Fibroblast of pulmonary artery (primary cell): ENCODE measurements around the gene GAK.

ENCODE experiments used
- DNase-seq: peaks from one replicate; pipeline ENCODE4 v3.0.0-alpha.2; 2010; ENCODE audit warnings: low read depth
- H3K4me3 ChIP-seq: replicated peaks from 2 replicates; pipeline ENCODE4 v1.5.1; 2011; ENCODE audit warnings: low read depth, mild to moderate bottlenecking, control low read depth, low read length, moderate library complexity
- TF ChIP-seq, protein P1 (sequence below): IDR thresholded peaks from 2 replicates; pipeline ENCODE4 v1.5.1; 2011; ENCODE audit warnings: mild to moderate bottlenecking, control low read depth, low read length, inconsistent platforms; ENCODE audit errors: missing control alignments

Gene GAK

DNA sequence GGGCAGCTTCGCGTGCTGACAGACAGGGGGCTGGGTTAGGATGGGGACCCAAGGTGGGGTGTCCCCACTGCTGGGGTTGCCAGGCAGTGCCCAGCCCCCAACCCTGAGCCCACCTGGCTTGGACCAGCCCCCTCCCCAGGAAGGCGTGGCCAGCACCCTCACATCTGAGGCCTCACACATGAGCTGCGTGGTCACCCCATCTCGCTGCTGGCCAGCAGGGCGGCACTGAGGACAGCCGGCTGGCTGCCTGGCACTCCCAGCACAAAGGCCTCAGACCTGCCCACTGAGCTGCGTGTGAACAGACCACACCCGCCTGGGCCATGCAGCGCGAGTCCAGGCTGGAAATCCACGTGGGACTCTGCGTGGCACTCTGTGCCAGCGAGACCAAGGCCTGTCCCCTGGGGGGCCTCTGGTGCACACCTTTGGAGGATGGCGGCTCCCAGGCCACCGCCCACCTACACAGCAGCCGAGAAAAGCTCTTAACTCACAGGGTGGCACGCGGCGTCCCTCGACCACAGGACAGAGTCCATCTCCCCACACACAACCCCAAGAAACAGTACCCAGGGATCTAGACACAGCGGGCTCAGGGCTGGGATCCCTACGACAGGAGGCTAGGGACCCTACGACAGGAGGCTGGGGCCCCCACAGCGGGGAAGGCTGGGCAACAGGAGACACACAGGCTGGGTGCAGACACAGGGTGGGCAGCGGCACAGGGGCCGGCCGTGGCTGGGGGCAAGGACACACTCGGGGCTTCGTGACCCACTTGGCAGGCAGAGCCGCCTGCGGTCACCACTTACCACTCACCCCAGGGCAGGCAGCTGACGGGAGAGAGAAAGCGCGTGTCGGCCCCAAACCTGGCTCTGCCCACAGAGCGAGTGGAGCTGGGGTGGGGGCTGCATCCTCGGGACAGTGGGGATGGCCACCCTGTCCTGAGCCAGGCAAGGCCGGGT, 31.4 kb upstream of the GAK start:
- TF ChIP-seq, protein P1, sequence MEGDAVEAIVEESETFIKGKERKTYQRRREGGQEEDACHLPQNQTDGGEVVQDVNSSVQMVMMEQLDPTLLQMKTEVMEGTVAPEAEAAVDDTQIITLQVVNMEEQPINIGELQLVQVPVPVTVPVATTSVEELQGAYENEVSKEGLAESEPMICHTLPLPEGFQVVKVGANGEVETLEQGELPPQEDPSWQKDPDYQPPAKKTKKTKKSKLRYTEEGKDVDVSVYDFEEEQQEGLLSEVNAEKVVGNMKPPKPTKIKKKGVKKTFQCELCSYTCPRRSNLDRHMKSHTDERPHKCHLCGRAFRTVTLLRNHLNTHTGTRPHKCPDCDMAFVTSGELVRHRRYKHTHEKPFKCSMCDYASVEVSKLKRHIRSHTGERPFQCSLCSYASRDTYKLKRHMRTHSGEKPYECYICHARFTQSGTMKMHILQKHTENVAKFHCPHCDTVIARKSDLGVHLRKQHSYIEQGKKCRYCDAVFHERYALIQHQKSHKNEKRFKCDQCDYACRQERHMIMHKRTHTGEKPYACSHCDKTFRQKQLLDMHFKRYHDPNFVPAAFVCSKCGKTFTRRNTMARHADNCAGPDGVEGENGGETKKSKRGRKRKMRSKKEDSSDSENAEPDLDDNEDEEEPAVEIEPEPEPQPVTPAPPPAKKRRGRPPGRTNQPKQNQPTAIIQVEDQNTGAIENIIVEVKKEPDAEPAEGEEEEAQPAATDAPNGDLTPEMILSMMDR = no peak

DNA sequence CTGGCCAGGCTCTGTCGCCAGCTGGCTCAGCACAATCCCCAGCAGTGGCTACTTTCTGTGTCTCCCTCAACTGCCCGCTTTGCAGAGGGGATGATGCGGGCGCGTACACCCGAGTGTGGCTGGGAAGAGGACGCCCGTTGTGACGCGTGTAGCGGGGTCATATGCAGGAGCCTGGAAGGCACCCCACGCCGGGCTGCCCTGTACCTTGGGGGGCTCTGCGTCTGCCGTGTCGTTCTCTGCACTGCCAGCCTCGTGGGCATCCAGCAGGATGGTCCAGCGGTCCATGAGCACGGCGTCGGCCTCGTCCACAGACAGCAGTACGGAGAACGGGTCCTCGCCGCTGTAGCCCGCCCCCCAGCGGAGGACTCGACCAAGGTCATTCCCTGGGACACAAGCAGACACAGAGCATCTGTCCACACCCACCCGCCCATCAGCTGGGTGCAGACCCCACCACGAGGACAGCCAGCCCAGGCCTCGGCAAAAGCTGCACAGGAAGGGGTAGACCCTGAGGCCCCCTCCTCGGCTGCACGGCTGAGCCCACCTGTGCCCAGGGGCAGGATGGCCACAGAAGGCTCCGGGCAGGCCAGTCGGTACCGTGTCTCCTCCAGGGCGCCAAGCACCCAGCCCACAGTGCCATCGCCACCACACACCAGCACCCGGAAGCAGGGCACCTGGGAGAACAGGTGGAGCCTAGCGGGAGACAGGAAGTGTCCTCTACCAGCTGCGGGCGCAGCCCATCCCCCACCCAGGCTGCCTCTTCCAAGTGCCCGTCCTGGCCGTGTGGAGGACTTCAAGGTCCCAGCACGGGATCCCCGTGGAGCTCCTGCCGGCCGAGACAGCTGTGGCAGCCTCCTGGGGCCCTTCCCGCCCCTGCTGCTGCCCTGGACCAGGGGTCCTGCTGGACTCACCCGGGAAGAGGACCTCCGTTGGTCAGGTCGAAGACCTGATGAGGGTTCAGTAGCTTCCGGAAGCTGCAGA, 30.4 kb upstream of the GAK start:
- no peak overlapping the region for H3K4me3 ChIP-seq
- DNase-seq = no peak
- TF ChIP-seq, protein P1 = no peak

More for the DNA sequence above, 31.4 kb upstream of the GAK start:
- DNase-seq = no peak
- H3K4me3 ChIP-seq = no peak overlapping the region

DNA sequence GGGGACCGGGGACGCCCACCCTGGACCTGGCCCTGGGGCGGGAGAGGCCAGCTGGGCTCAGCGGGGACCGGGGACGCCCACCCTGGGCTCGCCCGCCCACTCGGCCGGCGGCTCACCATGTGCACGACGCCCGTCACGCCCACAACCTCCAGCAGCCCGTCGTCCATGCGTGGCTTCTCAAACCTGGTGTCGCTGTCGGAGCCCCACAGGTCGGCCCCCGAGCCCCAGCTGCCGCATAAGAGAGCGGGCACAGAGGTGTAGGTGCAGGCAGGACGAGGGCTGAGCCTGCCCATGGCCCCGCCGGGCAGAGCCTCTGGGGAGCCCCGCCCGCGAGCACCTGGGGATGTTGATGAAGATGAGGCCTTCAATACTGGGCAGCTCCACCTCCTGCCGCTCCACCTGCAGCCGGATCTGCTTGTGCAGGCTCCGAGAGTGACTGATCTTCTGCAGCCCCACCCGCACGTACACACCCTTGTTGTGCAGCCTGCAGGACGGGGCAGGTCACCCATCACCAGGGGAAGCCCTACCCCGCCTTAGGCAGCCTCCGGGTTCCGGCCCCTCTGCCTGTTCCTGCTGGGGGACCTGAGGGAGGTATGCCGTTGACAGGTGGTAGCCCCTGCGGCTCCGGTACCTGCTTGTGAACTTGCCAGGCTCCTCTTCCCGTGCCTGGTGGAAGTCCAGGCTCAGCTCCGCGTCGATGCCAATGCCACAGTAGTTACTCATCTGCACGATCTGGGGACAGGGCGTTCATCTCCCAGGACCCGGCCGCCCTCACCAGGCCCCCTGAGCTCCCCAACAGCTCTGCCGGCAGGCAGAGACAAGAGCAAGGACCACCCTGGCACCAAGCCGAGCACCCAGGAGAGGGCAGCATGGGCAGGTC, 29.5 kb upstream of the GAK start:
- no peak overlapping the region for H3K4me3 ChIP-seq
- no peak for DNase-seq
- TF ChIP-seq, protein P1 = no peak

DNA sequence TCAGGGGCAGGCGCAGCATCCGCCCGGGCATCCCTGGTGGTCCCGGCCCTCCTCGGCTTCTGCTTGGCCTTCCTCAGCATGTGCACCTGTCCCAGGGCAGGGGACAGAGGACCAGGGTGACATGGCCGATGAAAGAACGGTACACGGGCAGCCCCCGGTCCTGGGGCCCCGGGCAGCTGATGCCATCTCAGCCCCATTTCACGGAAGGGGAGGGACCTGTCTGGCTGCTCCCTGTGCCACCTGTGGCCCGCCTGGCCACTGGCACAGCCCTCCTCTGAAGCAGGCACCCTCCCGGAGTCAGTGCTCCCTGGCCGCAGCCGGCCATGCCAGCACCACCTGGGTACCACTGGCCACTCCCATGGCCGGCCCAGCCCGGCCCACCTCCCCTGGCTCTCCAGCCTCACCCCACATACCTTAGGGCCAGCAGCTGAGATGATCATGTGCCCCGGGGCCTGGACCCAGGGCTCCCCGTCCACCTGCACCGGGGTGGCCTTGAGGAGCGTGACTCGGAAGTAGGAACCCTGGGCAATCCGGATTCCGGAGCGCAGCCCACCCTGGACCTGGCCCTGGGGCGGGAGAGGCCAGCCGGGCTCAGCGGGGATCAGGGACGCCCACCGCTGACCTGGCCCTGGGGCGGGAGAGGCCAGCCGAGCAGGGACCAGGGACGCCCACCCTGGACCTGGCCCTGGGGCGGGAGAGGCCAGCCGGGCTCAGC, 28.7 kb upstream of the GAK start:
- TF ChIP-seq, protein P1 = no peak
- H3K4me3 ChIP-seq = no peak overlapping the region
- DNase-seq = no peak

DNA sequence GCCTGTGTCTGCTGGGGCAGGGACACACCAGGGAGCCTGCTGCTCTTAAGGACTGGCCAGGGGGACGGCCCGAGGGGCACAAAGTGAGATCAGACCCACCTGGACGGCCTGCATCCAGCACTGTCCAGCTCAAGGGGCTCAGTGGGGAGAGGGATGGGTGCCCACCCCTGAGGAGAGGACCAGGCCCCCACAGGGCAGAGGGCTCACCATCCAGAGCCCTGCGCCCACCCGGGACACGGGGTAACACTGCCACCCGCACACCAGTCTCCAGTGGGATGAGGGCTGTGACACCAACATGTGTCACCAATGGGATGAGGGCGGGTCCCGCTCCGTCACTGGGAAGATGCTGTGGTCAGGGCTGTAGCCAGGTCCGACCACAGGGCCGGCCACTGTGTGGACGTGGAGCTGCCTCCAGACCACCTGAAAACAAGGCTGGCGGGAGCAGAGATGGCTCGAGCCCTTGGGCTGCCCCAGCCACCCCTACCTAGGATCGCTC, 28.1 kb upstream of the GAK start:
- no peak overlapping the region for H3K4me3 ChIP-seq
- DNase-seq = no peak
- TF ChIP-seq, protein P1 = no peak
